GM12878 (cell line): ENCODE results near the gene GTF3C1. TPM values are rescaled to one million over a fixed set of nuclear protein-coding genes. Genes with fewer than 3 reads are reported as not detected.

Experiments used
- ATAC-seq: fragments of 200-7000 bp; cut with Tn5 transposase; 3 replicates; pipeline ENCODE4 v1.9.1; 2020; ENCODE audit warnings: mild to moderate bottlenecking, moderate library complexity
- BruUV-seq: library from RNA; stranded (reverse); fragments of 400-500 nt; replicated peaks from 2 replicates; lab custom pipeline; 2021; lab: Mats Ljungman, UMichigan
- CTCF ChIA-PET: fragments of 300-600 bp; sonication (Branson Sonifier 250); formaldehyde crosslinking; extraction: SDS; loops from one replicate; lab custom pipeline; 2021; ENCODE audit warnings: inconsistent platforms; lab: Yijun Ruan, JAX
- POLR2A ChIA-PET: fragments of 350-600 bp; formaldehyde crosslinking; extraction: SDS; loops from one replicate; lab custom pipeline; 2021; ENCODE audit warnings: inconsistent platforms; lab: Charles Lee
- RAD21 ChIA-PET: fragments of 300-600 bp; sonication (Branson Sonifier 250); formaldehyde crosslinking; loops from one replicate; lab custom pipeline; 2023; ENCODE audit warnings: antibody characterized with exemption; ENCODE audit not compliant: unreplicated experiment; lab: Charles Lee
- SMC1A ChIA-PET: fragments of 300-600 bp; sonication (Branson Sonifier 250); formaldehyde crosslinking; loops from one replicate; lab custom pipeline; 2023; ENCODE audit not compliant: unreplicated experiment, uncharacterized antibody; lab: Charles Lee
- DNase-seq: peaks from one replicate; pipeline ENCODE4 v3.0.0-alpha.2; 2011; ENCODE audit warnings: low read depth, low spot score
- FAIRE-seq: peaks from 3 replicates; lab custom pipeline; 2011; peaks lifted over from hg19 to GRCh38; lab: Jason Lieb, UNC
- H2AFZ ChIP-seq: 2 replicates; pipeline ENCODE4 v1.6.0; 2011; ENCODE audit warnings: low read depth, low read length, control low read depth; ENCODE audit not compliant: control insufficient read depth
- H3K27ac ChIP-seq: 2 replicates; pipeline ENCODE4 v1.5.1; 2011; ENCODE audit warnings: control low read depth; ENCODE audit not compliant: control insufficient read depth, insufficient read depth
- H3K27me3 ChIP-seq, 2 experiments: replicated peaks in 1 of 2; 2 replicates each; pipeline versions ENCODE4 v1.6.0 to v1.6.1; 2011; ENCODE audit warnings: low read length in 1 of 2; ENCODE audit not compliant: control insufficient read depth in 2 of 2, insufficient read depth in 2 of 2
- H3K36me3 ChIP-seq, 2 experiments: 2 replicates each; pipeline ENCODE4 v1.5.1; 2011; ENCODE audit warnings: low read length in 1 of 2; ENCODE audit not compliant: control insufficient read depth in 2 of 2, insufficient read depth in 2 of 2
- H3K4me1 ChIP-seq: 2 replicates; pipeline ENCODE4 v1.6.1; 2011; ENCODE audit warnings: mild to moderate bottlenecking, low read length, moderate library complexity, mixed read lengths; ENCODE audit not compliant: control insufficient read depth, insufficient read depth
- H3K4me2 ChIP-seq: 2 replicates; pipeline ENCODE4 v1.6.0; 2011; ENCODE audit warnings: control low read depth; ENCODE audit not compliant: control insufficient read depth, insufficient read depth
- H3K4me3 ChIP-seq: fragments of 200-600 bp; sonication (generic); 2 replicates; pipeline ENCODE4 v1.5.1; 2016
- H3K79me2 ChIP-seq: 2 replicates; pipeline ENCODE4 v1.6.0; 2011; ENCODE audit warnings: low read length; ENCODE audit not compliant: control insufficient read depth, insufficient read depth
- H3K9ac ChIP-seq: 2 replicates; pipeline ENCODE4 v1.8.0; 2011; ENCODE audit warnings: low read length, control low read depth, mixed read lengths; ENCODE audit not compliant: control insufficient read depth, insufficient read depth
- H3K9me3 ChIP-seq: replicated peaks from 3 replicates; pipeline ENCODE4 v1.5.1; 2011; ENCODE audit warnings: mild to moderate bottlenecking, low read length; ENCODE audit not compliant: control insufficient read depth, insufficient read depth
- H4K20me1 ChIP-seq: 2 replicates; pipeline ENCODE4 v1.6.0; 2011; ENCODE audit not compliant: control insufficient read depth, insufficient read depth
- CBX5 ChIP-seq: sonication (generic); IDR thresholded peaks from 2 replicates; pipeline ENCODE4 v1.6.1; 2016; ENCODE audit warnings: low read depth, moderate library complexity, mild to moderate bottlenecking, inconsistent platforms
- EED ChIP-seq: sonication (generic); IDR thresholded peaks from 2 replicates; pipeline ENCODE4 v1.6.1; 2016; ENCODE audit warnings: antibody characterized with exemption, low read depth
- IRF3 ChIP-seq: fragments of 450-650 bp; IDR thresholded peaks from 2 replicates; pipeline ENCODE4 v1.6.1; 2014; ENCODE audit warnings: mild to moderate bottlenecking
- NFIC ChIP-seq: IDR thresholded peaks from 2 replicates; pipeline ENCODE4 v1.6.1; 2012; ENCODE audit warnings: low read depth, mild to moderate bottlenecking, inconsistent platforms, low read length, moderate library complexity
- NFYB ChIP-seq: IDR thresholded peaks from 2 replicates; pipeline ENCODE4 v1.6.1; 2011; ENCODE audit warnings: low read depth, mild to moderate bottlenecking, low read length, improper control_type of control experiment, moderate library complexity; ENCODE audit not compliant: insufficient read depth
- PAX8 ChIP-seq: fragments of 450-650 bp; IDR thresholded peaks from 2 replicates; pipeline ENCODE4 v1.6.1; 2017; ENCODE audit warnings: mild to moderate bottlenecking, moderate library complexity
- POLR2A ChIP-seq: IDR thresholded peaks from 2 replicates; pipeline ENCODE4 v1.6.1; 2011; ENCODE audit warnings: low read depth, mild to moderate bottlenecking, low read length
- POLR2AphosphoS5 ChIP-seq: IDR thresholded peaks from 2 replicates; pipeline ENCODE4 v1.6.1; 2011; ENCODE audit warnings: mild to moderate bottlenecking, low read length, inconsistent platforms
- SPI1 ChIP-seq: IDR thresholded peaks from 2 replicates; pipeline ENCODE4 v1.6.1; 2011; ENCODE audit warnings: low read depth, mild to moderate bottlenecking, low read length, moderate library complexity, borderline replicate concordance; ENCODE audit not compliant: insufficient read depth
- WRNIP1 ChIP-seq: IDR thresholded peaks from 2 replicates; pipeline ENCODE4 v1.6.1; 2011; ENCODE audit warnings: low read depth, low read length, improper control_type of control experiment, borderline replicate concordance
- ZNF207 ChIP-seq: fragments of 450-650 bp; IDR thresholded peaks from 2 replicates; pipeline ENCODE4 v1.6.1; 2014; ENCODE audit warnings: antibody characterized with exemption, mild to moderate bottlenecking, borderline replicate concordance
- ZNF274 ChIP-seq: IDR thresholded peaks from one replicate; pipeline ENCODE4 v1.8.0; 2011; ENCODE audit not compliant: insufficient read length, insufficient read depth
- whole genome bisulfite sequencing: methylation state at CpG from one replicate; pipeline ENCODE4 v1.1.6; 2016; ENCODE audit warnings: low lambda C conversion rate; ENCODE audit not compliant: insufficient replicate concordance, insufficient coverage; ENCODE audit errors: missing lambda C conversion rate; 5-methylcytosine and 5-hydroxymethylcytosine counted together
- in situ Hi-C: fragments of 300-500 bp; cut with MboI; formaldehyde crosslinking; loops from 9 replicates; pipeline ENCODE4 v1.14.3; 2018; ENCODE audit warnings: mixed read lengths
- intact Hi-C: fragments of 100-400 bp; cut with micrococcal nuclease; formaldehyde crosslinking; loops from one replicate; pipeline ENCODE4 v1.14.2; 2022; ENCODE audit not compliant: unreplicated experiment
- polyA plus RNA-seq, 11 experiments: library from polyadenylated mRNA; depleted of rRNA in 4 of 11; unstranded in 6 of 11; stranded (reverse) in 5 of 11; fragments of >200 nt; fragmentation: Nextera tagmentation in 4 of 11; fragmentation: Illumina TruSeq in 1 of 11; extraction: Ambion mirVana in 4 of 11; extraction: Trizol in 1 of 11; gene quantifications; 1 replicate in 1 of 11; 2 replicates in 10 of 11; pipeline versions ENCODE4 v1.2.1 to v1.2.3, GENCODE V29; 2011 to 2016; ENCODE audit warnings: inconsistent platforms in 2 of 11, missing spikeins in 2 of 11, low read depth in 1 of 11
- total RNA-seq, 4 experiments: library from RNA; depleted of rRNA in 3 of 4; stranded (reverse); fragments of >200 nt in 3 of 4; fragmentation: Illumina TruSeq in 1 of 4; extraction: Trizol in 1 of 4; gene quantifications; 2 replicates each; pipeline versions ENCODE4 v1.2.1 to v1.2.3, GENCODE V29; 2013 to 2021
- TF ChIP-seq, protein P1 (sequence below): fragments of 450-650 bp; IDR thresholded peaks from 2 replicates; pipeline ENCODE4 v1.6.1; 2018; ENCODE audit warnings: borderline replicate concordance, mild to moderate bottlenecking; ENCODE audit not compliant: partially characterized antibody
- TF ChIP-seq, protein P2 (sequence below): IDR thresholded peaks from 2 replicates; pipeline ENCODE4 v1.6.1; 2011; ENCODE audit warnings: low read depth, low read length, improper control_type of control experiment, borderline replicate concordance

GTF3C1 gene
- total and polyA plus RNA-seq, 10 of the 15 experiments (the other 5 are each of a cell fraction or from before 2014, with no cell fraction given), result 0.98 to 60.9 (median 34.3) TPM

DNA sequence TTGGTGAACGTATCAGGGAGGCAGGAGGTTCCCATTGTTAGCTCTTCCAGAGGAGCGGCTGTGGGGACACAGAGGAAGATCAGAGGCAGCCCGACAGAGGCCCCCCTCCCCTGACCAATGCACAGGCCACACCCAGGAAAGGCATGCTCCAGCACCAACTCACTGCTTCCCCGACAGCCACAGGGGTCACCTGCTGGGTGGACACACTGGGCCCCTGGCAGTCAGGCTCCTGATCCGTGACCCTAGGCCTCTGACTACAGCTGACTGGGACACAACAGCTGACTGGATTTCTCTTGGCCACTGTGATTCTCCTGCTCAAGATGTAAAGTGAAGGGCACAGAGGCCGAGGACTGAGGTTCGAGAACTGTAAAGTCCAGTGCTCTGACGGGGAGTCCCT lies 84.2 kb downstream of the GTF3C1 start:
- DNase-seq (no peak), FAIRE-seq (no peak), ATAC-seq (no peak)
- no peak overlapping the region for H3K4me2 ChIP-seq
- no peak overlapping the region for H3K27ac ChIP-seq
- H3K9ac ChIP-seq, result no peak overlapping the region
- no peaks in the 10 kb centered on the region for H3K27me3 ChIP-seq
- TF ChIP-seq NFYB, result no peak
- TF ChIP-seq WRNIP1, result no peak
- TF ChIP-seq IRF3, result no peak
- no peak for TF ChIP-seq SPI1
- TF ChIP-seq POLR2A, result no peak
- TF ChIP-seq NFIC, result no peak
- TF ChIP-seq POLR2AphosphoS5, result no peak
- TF ChIP-seq, protein P1, sequence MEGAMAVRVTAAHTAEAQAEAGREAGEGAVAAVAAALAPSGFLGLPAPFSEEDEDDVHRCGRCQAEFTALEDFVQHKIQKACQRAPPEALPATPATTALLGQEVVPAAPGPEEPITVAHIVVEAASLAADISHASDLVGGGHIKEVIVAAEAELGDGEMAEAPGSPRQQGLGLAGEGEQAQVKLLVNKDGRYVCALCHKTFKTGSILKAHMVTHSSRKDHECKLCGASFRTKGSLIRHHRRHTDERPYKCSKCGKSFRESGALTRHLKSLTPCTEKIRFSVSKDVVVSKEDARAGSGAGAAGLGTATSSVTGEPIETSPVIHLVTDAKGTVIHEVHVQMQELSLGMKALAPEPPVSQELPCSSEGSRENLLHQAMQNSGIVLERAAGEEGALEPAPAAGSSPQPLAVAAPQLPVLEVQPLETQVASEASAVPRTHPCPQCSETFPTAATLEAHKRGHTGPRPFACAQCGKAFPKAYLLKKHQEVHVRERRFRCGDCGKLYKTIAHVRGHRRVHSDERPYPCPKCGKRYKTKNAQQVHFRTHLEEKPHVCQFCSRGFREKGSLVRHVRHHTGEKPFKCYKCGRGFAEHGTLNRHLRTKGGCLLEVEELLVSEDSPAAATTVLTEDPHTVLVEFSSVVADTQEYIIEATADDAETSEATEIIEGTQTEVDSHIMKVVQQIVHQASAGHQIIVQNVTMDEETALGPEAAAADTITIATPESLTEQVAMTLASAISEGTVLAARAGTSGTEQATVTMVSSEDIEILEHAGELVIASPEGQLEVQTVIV, result no peak
- TF ChIP-seq PAX8, result no peak
- TF ChIP-seq EED, result no peak
- TF ChIP-seq CBX5, result no peak
- no peak for TF ChIP-seq ZNF207
- TF ChIP-seq, protein P2, sequence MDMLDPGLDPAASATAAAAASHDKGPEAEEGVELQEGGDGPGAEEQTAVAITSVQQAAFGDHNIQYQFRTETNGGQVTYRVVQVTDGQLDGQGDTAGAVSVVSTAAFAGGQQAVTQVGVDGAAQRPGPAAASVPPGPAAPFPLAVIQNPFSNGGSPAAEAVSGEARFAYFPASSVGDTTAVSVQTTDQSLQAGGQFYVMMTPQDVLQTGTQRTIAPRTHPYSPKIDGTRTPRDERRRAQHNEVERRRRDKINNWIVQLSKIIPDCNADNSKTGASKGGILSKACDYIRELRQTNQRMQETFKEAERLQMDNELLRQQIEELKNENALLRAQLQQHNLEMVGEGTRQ, result no peak
- TF ChIP-seq ZNF274, result no peak
- CTCF ChIA-PET, result no interaction called here
- H3K36me3 ChIP-seq, result peaks cover 22 to 24% of the 10 kb centered on the region in 2 experiments; a peak in 3 of 4 replicates
- no TSS peak for BruUV-seq
- intact Hi-C loops, result no loop called here
- H3K79me2 ChIP-seq, result no peaks in the 10 kb centered on the region
- POLR2A ChIA-PET, result no interaction called here
- WGBS, result 93% methylated on average over 7 of the region's 8 CpGs
- H3K9me3 ChIP-seq, result no peaks in the 10 kb centered on the region
- RAD21 ChIA-PET, result no interaction called here
- no peak overlapping the region for H3K4me3 ChIP-seq
- H3K4me1 ChIP-seq, result no peaks in the 10 kb centered on the region
- no peaks in the 10 kb centered on the region for H4K20me1 ChIP-seq
- no peak overlapping the region for H2AFZ ChIP-seq
- in situ Hi-C loops, result no loop called here
- SMC1A ChIA-PET, result no interaction called here
